Stimulated activated CD4-positive, alpha-beta T cell treated with anti-CD3 and anti-CD28 coated beads, Interleukin-12 subunit alpha, Interleukin-12 subunit beta, amount 100 ng/mL, for 4 hours (primary cell): ENCODE measurements around the gene SGK1.

Source experiments
- DNase-seq: peaks from one replicate; pipeline ENCODE4 v3.0.0-alpha.2; 2020

Gene SGK1

GRCh38 chr6:134166511-134167261 is 151.2 kb downstream of the SGK1 start:
- no peak for DNase-seq

- DNase-seq, result no peak
These were observed 152.2 kb downstream of the SGK1 start for GRCh38 chr6:134165561-134166201.

GRCh38 chr6:134164300-134164699 is 153.6 kb downstream of the SGK1 start:
- no peak for DNase-seq

- DNase-seq, result no peak
These were observed 155.0 kb downstream of the SGK1 start for GRCh38 chr6:134162932-134163331.

GRCh38 chr6:134161041-134161440 is 156.9 kb downstream of the SGK1 start:
- no peak for DNase-seq

- DNase-seq, result no peak
These were observed 165.0 kb downstream of the SGK1 start for GRCh38 chr6:134152767-134153485.

- no peak for DNase-seq
These were observed 169.3 kb downstream of the SGK1 start for GRCh38 chr6:134148566-134148965.

GRCh38 chr6:134147034-134147533 is 170.8 kb downstream of the SGK1 start:
- no peak for DNase-seq

GRCh38 chr6:134146268-134147033 is 171.5 kb downstream of the SGK1 start:
- DNase-seq, result no peak

- DNase-seq, result no peak
These were observed 172.1 kb downstream of the SGK1 start for GRCh38 chr6:134145786-134146185.

- DNase-seq, result no peak
These were observed 179.5 kb downstream of the SGK1 start for GRCh38 chr6:134138226-134138975.

GRCh38 chr6:134134654-134135053 is 183.3 kb downstream of the SGK1 start:
- DNase-seq, result no peak

GRCh38 chr6:134132494-134133141 is 185.3 kb downstream of the SGK1 start:
- DNase-seq, result no peak

GRCh38 chr6:134131530-134132139 is 186.3 kb downstream of the SGK1 start:
- no peak for DNase-seq

- DNase-seq, result no peak
These were observed 189.8 kb downstream of the SGK1 start for GRCh38 chr6:134128146-134128545.

- DNase-seq, result no peak
These were observed 194.2 kb downstream of the SGK1 start for GRCh38 chr6:134123666-134124208.

- no peak for DNase-seq
These were observed 195.1 kb downstream of the SGK1 start for GRCh38 chr6:134122775-134123174.

GRCh38 chr6:134119486-134119885 is 198.4 kb downstream of the SGK1 start:
- no peak for DNase-seq
